GM19025 (cell line): ENCODE results near the gene KIF3B.
"Not testable (repeated sequence)": the region's sequence is repeated elsewhere in the genome, so short reads cannot be mapped to it uniquely, and the experiment has no call there.

Experiments used
- ATAC-seq: cut with Tn5 transposase; IDR thresholded peaks from one replicate; pipeline ENCODE4 v1.9.1; 2021; ENCODE audit warnings: mild to moderate bottlenecking, low read depth, moderate library complexity; ENCODE audit not compliant: unreplicated experiment

Gene KIF3B

GRCh38 chr20:32370897-32371296 lies 93.4 kb downstream of the KIF3B start:
- no peak for ATAC-seq

GRCh38 chr20:32378461-32378860 lies 101.0 kb downstream of the KIF3B start:
- no peak for ATAC-seq

GRCh38 chr20:32380037-32380436 lies 102.6 kb downstream of the KIF3B start:
- ATAC-seq, result not testable (repeated sequence)

GRCh38 chr20:32380745-32381144 lies 103.3 kb downstream of the KIF3B start:
- no peak for ATAC-seq

GRCh38 chr20:32382102-32382950 lies 104.9 kb downstream of the KIF3B start:
- ATAC-seq, result no peak

GRCh38 chr20:32383441-32383840 lies 106.0 kb downstream of the KIF3B start:
- ATAC-seq, result not testable (repeated sequence)
